Keratinocyte (primary cell): ENCODE data around the gene RPL13A.

Source experiments
- CTCF ChIP-seq, 3 experiments: IDR thresholded peaks in 1 of 3; conservative IDR thresholded peaks in 1 of 3; optimal IDR thresholded peaks in 1 of 3; 2 replicates in 2 of 3; 3 replicates in 1 of 3; pipeline versions ENCODE3 to v1.5.1; 2011; ENCODE audit warnings: low read length in 3 of 3, mild to moderate bottlenecking in 3 of 3, moderate library complexity in 2 of 3, control low read depth in 1 of 3, inconsistent platforms in 1 of 3; ENCODE audit not compliant: insufficient read depth in 2 of 3; ENCODE audit errors: extremely low read depth in 1 of 3
- EZH2 ChIP-seq: IDR thresholded peaks from one replicate; pipeline ENCODE4 v1.6.1; 2012; ENCODE audit warnings: inconsistent platforms, mild to moderate bottlenecking, low read length, moderate library complexity

GRCh38 chr19:49507803-49508494 is 20.5 kb downstream of the RPL13A start:
- TF ChIP-seq EZH2: no peak
- TF ChIP-seq CTCF (optimal IDR thresholded peaks at IDR 0.05 in 1 of 3, IDR thresholded peaks at IDR 0.05 in 1 of 3, conservative IDR thresholded peaks at IDR 0.05 in 1 of 3; ENCODE audit: extremely low read depth in 1 of 3, insufficient read depth in 2 of 3, low read length in 3 of 3): no peak
